Measurements from ENCODE around the gene CEP128. TPM values are rescaled to one million over a fixed set of nuclear protein-coding genes. Genes with fewer than 3 reads are reported as not detected.

Gene CEP128
- total RNA-seq, 1 experiment from 2014 or later = 16.4 TPM

DNA sequence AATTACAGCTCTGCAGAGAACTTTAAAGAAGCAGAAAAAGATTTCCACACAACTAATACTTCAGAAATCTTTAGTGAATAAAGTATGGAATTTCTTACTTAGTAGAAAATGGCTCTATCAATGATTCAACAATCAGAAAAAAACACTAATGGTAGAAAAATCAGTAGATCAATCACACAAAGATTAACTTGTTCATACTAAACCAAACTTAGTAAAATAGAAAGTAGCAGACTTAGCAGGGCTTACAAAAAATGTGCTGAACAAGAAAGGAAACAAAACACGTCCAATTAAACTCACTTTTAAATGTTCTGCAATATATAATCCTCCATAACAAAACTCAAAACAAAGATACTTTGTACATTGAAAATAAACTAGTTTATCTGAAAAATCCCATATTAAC, 38.9 kb downstream of the CEP128 start:
- Histone ChIP-seq H3K9me2 (ENCODE audit: insufficient read depth) (no peaks in the 10 kb centered on the region), H3K9ac (ENCODE audit: low read length) (no peak overlapping the region), H2AFZ (ENCODE audit: low read depth, low read length, poor library complexity, severe bottlenecking) (no peak overlapping the region), H3K27me3 (ENCODE audit: insufficient read depth, low read length) (no peaks in the 10 kb centered on the region), H3K4me2 (ENCODE audit: low read length) (no peak overlapping the region), H3K27ac (ENCODE audit: low read depth, low read length) (no peak overlapping the region), H3K4me3 (replicated peaks in 1 of 2; ENCODE audit: low read depth in 1 of 2, low read length in 2 of 2) (no peak overlapping the region), H4K20me1 (ENCODE audit: insufficient read depth) (no peaks in the 10 kb centered on the region), H3K4me1 (ENCODE audit: control insufficient read depth in 1 of 2, insufficient read depth in 2 of 2, low read length in 2 of 2) (no peaks in the 10 kb centered on the region), H3K36me3 (ENCODE audit: control insufficient read depth in 1 of 2, insufficient read depth in 2 of 2, low read length in 2 of 2) (no peaks in the 10 kb centered on the region), H3K9me3 (ENCODE audit: control insufficient read depth in 1 of 2, insufficient read depth in 1 of 2, low read depth in 1 of 2, low read length in 2 of 2) (no peaks in the 10 kb centered on the region), H3K79me2 (ENCODE audit: insufficient read depth, low read length) (no peaks in the 10 kb centered on the region)
- no peak for ATAC-seq
- RAD21 ChIA-PET (ENCODE audit: low non-redundant PET in 1 of 2, low total read pairs in 2 of 2, uncharacterized antibody in 2 of 2, unreplicated experiment in 2 of 2) = no interaction called here
- intact Hi-C loops (cut with micrococcal nuclease) = no loop called here
- no peak for DNase-seq (ENCODE audit: low read depth, low spot score)
- no TSS peak for BruUV-seq (replicated peaks)
- CTCF ChIA-PET = no interaction called here
- POLR2A ChIA-PET = no interaction called here
- TF ChIP-seq ZNF274 (IDR thresholded peaks at IDR 0.05; ENCODE audit: low read depth, low read length) (no peak), EZH2phosphoT487 (IDR thresholded peaks at IDR 0.05; ENCODE audit: borderline replicate concordance) (no peak), SIN3A (IDR thresholded peaks at IDR 0.05; ENCODE audit: low read depth) (no peak), EZH2 (IDR thresholded peaks at IDR 0.05) (no peak), EGR1 (IDR thresholded peaks at IDR 0.05; ENCODE audit: low read depth) (no peak), CBX3 (IDR thresholded peaks at IDR 0.05; ENCODE audit: low read depth) (no peak), SRF (IDR thresholded peaks at IDR 0.05; ENCODE audit: low read depth) (no peak), ELF1 (IDR thresholded peaks at IDR 0.05; ENCODE audit: borderline replicate concordance, low read depth) (no peak), YY1 (IDR thresholded peaks at IDR 0.05; ENCODE audit: extremely low read depth, insufficient replicate concordance, low read depth, low read length) (no peak)
- TF ChIP-seq, protein P1, sequence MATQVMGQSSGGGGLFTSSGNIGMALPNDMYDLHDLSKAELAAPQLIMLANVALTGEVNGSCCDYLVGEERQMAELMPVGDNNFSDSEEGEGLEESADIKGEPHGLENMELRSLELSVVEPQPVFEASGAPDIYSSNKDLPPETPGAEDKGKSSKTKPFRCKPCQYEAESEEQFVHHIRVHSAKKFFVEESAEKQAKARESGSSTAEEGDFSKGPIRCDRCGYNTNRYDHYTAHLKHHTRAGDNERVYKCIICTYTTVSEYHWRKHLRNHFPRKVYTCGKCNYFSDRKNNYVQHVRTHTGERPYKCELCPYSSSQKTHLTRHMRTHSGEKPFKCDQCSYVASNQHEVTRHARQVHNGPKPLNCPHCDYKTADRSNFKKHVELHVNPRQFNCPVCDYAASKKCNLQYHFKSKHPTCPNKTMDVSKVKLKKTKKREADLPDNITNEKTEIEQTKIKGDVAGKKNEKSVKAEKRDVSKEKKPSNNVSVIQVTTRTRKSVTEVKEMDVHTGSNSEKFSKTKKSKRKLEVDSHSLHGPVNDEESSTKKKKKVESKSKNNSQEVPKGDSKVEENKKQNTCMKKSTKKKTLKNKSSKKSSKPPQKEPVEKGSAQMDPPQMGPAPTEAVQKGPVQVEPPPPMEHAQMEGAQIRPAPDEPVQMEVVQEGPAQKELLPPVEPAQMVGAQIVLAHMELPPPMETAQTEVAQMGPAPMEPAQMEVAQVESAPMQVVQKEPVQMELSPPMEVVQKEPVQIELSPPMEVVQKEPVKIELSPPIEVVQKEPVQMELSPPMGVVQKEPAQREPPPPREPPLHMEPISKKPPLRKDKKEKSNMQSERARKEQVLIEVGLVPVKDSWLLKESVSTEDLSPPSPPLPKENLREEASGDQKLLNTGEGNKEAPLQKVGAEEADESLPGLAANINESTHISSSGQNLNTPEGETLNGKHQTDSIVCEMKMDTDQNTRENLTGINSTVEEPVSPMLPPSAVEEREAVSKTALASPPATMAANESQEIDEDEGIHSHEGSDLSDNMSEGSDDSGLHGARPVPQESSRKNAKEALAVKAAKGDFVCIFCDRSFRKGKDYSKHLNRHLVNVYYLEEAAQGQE (IDR thresholded peaks at IDR 0.05; ENCODE audit: low read depth) = no peak
- TF ChIP-seq, protein P2, sequence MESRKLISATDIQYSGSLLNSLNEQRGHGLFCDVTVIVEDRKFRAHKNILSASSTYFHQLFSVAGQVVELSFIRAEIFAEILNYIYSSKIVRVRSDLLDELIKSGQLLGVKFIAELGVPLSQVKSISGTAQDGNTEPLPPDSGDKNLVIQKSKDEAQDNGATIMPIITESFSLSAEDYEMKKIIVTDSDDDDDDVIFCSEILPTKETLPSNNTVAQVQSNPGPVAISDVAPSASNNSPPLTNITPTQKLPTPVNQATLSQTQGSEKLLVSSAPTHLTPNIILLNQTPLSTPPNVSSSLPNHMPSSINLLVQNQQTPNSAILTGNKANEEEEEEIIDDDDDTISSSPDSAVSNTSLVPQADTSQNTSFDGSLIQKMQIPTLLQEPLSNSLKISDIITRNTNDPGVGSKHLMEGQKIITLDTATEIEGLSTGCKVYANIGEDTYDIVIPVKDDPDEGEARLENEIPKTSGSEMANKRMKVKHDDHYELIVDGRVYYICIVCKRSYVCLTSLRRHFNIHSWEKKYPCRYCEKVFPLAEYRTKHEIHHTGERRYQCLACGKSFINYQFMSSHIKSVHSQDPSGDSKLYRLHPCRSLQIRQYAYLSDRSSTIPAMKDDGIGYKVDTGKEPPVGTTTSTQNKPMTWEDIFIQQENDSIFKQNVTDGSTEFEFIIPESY (IDR thresholded peaks at IDR 0.05; ENCODE audit: extremely low read depth, insufficient replicate concordance, low read length) = no peak

All from HCT116 (cell line).